ENCODE measurements around the gene NSRP1.
A peak's percentile ranks its signal among the peaks of the same experiment; 100 is the strongest.
"Not testable (repeated sequence)": the region's sequence is repeated elsewhere in the genome, so short reads cannot be mapped to it uniquely, and the experiment has no call there.

NSRP1 gene

DNA sequence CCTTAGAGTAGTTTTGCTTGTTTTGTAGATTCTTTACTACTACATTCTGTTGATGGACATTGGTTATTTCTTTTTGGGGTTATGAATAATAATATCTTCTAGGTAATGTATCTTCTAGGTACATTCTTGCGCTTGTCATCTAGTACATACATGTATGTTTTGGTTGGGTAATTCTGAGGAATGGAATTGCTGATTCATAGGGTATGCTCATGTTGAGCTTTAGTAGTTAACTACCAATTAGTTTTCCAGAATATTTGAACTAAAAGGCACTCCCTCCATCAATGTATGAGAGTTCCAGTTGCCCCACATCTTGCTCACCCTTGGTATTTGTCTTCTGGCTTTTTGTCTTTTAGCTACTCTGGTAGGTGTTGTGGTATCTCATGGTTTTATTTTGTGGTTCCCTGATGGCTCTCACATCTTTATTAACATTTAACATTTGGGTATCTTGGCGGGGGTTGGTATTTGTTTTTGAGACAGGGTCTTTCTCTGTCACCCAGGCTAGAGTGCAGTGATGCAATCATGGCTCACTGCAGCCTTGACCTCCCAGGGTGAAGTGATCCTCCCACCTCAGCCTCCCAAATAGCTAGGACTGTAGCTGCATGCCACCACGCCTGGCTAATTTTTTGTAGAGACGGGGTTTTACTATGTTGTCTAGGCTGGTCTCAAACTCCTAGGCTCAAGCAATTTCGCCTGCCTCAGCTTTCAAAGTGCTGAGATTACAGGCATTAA, 71.8 kb downstream of the NSRP1 start:
- DNase-seq: no peak

DNA sequence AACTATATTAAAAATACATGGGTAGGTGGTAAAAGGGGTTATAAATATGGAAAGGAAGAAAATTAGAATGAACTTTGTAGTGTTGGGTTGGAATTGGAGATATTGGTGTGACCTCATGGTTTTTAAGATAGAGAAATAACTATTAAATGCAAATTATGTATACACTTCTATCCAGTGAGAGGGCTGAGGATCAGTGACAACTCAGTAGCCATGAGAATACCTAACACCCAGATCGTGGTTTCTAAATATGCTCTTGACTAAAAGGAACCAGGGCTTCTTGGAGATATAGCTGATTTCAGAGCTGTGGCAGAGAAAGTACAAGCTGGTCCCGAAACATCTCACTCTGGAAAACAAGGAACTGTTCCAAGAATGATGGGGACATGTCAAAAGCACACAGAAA, 74.5 kb downstream of the NSRP1 start:
- DNase-seq: no peak

DNA sequence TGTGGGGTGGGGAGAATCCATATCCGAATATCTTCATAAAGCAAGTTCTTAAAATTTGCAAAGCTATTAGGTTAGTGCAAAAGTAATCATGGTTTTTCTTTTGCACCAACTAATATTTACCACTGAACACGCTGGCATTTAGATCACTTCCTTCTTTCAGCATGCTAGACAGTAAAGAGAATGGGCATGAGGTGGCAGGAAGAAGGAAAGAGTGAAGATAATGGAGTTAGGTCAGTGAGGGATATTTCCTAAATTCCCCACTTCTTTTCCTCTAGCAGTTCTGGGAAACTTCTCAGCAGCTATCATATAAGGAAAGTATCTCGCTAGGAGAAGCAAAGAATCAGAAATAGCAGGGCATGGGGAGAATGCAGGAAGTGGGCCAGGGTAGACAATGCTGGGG, 79.9 kb downstream of the NSRP1 start:
- DNase-seq: no peak

- no peak for DNase-seq
These were observed 80.8 kb downstream of the NSRP1 start for GRCh38 chr17:30197416-30197815.

DNA sequence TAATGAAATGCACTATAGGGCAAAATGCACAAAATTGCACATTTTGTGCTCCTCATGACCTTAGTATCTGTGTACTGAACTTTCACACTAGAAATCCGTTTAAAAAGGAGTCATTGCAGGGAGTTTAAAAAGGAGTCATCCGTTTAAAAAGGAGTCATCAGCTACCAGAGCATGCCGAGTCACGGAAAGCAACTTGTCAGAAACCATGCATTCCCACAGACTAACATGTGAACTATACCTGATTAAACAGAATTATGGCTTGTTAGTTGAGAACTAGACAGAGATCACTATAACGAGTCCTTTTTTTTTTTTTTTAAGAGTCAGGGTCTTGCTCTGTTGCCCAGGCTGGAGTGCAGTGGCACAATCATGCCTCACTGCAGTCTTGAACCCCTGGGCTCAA, 83.0 kb downstream of the NSRP1 start:
- DNase-seq: no peak

DNA sequence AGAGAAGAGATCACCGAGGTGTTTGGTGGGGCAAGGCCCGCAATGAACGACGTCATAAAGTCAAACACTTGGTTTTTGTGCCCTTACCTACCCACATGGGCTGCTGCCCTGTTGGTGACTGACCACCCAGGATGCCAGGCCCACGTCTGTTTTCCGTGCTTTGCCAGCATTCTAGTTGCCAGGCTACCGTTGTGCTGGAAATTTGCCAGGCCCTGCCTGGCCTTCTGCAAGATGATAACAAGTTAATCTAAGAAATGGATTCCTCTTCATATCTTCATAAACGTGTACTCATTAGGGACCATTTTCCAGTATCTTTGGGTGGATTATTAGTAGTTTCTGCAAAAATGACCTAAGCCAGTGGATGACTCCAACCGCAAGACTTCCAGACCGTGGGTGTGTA, 83.5 kb downstream of the NSRP1 start:
- no peak for DNase-seq

- DNase-seq: not testable (repeated sequence)
These were observed 84.0 kb downstream of the NSRP1 start for GRCh38 chr17:30200656-30201055.

DNA sequence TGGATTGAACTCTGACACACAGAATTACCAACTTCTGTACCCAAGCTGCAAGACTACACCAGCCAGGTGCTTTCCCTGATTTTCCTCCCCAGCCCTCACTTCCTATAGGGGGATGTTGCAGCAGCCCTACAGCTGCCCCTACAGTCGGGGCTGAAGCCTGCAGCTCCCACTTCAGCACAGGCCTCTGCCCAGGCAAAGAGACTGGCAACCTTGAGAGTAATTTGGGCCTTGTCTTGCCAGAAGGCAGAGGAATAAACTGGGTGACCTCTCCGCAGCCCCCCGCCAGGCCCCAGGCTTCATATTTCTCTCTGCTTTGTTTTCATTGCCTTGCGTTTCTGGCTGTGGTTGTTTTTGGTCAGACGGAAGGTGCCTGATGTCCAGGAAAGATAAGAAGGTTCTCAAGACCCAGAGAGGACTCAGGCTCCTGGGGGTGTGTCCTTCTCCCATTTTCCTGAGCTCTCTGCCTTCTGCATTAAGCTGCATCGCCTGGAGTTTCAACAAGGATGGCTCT, 86.9 kb downstream of the NSRP1 start:
- DNase-seq: peak; percentile 7

- DNase-seq: peak; percentile 30
These were observed 91.0 kb downstream of the NSRP1 start for GRCh38 chr17:30207655-30208054.

GRCh38 chr17:30208214-30208613, 91.6 kb downstream of the NSRP1 start:
- no peak for DNase-seq

DNA sequence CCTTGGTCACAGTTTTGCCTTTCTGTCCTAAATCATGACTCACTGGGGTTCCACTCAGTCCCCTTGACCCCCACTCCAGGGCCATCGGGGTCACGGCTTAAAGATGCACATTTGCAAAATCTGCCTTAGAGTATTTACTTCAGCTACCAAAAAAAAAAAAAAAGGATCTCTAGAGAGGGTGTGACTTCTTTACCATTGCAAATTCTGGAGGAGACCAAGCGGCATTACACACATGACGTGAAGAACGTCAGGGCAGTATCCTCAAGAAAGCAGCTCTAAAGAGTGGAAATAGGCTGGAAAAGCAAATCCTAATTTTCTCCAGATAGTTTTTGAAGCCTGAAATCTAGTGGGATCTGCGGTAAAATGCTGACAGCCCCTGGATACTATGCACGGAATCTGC, 93.3 kb downstream of the NSRP1 start:
- no peak for DNase-seq

DNA sequence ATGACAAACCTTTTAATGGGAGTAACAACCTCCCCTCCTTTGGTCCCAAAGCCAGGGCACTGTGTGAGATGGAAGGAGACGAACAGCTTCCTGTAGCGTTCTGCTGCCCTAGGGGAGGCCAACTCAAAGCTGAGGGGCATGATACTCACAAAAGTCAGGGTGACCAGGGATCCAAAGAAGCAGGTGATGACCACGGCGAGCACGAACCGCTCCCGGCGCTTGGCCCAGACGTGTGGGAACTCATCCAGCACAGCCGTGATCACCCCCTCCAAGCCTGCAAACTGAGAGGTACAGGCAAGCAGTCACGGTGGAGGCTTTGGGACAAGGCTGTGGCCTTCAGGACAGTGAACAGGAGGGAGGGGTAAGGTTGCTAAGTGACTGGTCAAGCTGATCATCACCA, 93.8 kb downstream of the NSRP1 start:
- DNase-seq: no peak

GRCh38 chr17:30210901-30211300, 94.3 kb downstream of the NSRP1 start:
- no peak for DNase-seq

DNA sequence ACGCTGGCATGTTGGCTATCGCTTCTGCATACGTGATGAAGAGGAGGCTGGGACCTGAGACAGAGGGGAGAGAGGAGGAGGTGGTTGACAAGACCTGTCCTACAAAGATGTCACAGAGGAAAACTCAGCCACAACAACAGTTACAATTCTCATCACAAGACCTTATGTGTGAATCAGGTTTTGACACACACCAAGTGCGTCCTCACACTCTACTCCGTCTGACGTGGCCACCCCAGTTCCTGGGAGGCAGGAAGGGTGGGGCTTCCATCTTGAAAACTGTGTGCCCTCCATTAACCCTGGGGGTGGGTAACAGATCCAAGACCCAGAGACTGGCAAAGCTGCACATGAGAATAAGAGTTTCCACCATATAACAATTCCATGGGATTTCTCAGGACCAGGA, 94.8 kb downstream of the NSRP1 start:
- DNase-seq: no peak

DNA sequence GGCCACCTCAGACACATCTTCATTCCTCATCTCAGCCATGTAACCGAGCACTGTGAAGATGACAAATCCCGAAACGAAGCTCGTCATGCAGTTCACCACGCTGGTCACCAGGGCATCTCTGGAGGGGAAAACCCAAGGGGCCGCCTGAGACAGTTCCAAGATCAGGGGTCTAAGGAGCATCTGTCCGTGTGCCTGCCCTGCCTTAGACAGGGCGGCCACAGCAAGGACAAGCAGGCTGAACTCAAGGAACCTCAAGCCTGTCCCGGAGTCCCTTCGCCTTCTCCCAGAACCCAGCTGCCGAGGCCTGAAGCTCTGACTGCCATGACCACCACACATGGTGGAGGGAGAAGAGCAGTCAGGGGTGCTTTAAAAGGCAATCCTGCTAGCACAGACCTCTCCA, 96.1 kb downstream of the NSRP1 start:
- no peak for DNase-seq

DNA sequence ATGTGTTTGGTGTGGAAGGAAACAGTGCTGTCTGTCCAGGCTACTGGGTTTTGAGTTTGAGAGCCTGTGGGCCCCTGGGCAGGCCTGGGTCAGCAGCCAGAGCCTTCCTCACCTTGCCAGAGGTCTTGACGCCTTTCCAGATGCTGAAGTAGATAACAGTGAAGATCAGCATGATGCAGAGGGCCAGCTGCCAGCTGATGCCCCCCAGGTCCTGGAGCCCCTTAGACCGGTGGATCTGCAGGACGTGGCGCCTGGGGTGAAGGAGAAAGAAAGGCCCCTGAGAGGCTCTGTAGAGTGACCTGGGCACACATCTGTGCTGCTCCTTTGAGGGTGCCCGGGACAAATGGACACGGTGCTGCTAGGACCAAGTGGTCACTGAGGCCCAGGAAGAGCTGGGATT, 100.4 kb downstream of the NSRP1 start:
- no peak for DNase-seq

DNA sequence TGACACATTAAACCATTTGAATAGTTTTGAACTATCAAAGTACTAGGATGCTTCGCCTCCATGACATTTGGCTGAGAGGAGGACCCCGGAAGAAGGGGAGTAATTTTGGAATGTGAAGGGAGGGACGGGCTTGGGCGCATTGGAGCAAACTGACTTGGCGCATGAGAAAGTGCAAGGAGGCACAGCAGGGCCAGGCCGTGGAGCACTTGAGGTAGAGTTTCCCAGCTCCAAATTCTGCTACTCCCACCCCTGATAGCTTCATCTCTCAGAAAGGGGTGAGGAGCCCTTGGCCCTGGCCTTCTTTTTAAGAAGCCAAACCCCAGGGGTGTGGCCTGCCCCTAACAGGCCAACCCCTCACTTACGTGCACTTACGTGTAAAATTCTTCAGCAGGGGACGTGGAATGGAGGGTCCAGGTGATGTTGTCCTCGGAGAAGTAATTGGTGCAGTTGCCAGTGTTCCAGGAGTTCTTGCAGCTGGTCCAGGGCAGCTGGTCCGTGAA, 101.2 kb downstream of the NSRP1 start:
- DNase-seq: no peak

DNA sequence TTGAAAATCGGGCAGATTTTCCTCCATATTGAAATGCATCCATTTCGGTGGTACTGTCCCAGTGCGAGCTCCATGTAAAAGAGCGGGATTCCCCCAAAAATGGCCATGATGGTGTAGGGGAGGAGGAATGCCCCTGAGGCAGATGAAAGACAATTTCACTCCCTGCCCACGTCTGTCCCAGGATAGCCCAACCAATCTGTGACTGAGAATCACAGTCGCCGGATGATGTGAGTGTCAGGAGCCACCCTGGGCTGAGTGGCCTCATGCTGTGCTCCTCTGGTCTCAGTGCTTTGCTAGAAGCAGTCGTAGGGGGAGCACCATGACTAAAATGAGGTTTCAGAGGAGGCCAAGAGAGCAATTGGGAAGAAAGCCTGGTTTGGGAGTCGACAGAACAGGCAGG, 102.2 kb downstream of the NSRP1 start:
- DNase-seq: no peak

- DNase-seq: no peak
These were observed 102.7 kb downstream of the NSRP1 start for GRCh38 chr17:30219315-30219714.

DNA sequence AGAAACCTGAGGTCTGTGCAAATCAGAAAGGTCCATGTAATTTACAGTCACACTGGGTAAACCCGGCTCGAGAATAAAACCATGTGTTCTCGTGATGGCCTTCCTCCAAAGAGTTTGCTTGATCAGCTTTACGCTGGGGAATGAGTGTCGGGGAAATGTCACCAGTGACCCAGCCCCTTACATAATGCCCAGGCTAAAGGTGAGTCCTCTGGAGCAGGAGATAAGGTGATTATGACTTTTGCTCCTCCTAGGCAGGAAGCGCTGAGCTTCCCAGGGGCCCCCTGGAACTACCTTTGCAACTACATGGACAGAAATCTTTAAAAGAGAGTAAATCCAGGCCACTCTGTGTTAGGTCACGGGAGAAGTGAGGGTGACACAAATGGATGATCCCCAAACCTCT, 103.2 kb downstream of the NSRP1 start:
- no peak for DNase-seq

DNA sequence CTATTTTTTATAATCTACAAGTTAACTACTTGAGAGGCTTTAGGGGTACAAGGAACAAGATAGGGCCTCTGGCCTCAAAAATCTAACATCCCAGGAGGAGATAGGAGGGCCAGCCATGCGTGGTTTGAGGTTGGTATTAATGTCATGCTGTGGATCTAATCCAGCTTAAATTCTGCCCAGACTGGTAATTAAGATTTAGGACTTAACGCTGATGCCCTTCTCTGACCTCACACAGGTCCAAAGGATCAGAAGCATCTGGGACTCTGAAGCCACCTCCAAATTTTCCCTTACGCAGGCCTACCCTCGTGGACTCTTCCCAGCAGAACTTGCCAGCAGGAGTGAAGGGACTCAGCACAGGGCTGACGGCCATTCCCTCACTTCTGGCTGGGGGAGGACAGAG, 103.8 kb downstream of the NSRP1 start:
- no peak for DNase-seq

DNA sequence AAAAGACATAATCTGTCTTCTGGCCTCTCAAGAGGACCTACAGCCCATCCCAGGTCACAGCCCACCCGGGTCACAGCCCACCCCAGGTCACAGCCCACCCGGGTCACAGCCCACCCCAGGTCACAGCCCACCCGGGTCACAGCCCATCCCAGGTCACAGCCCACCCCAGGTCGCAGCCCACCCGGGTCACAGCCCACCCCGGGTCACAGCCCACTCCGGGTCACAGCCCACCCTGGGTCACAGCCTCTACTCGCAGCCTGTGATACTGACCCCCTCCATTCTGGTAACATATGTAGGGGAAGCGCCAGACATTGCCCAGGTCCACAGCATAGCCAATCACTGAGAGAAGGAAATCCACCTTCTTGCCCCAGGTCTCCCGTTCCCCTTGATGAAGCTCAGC, 104.7 kb downstream of the NSRP1 start:
- no peak for DNase-seq

GRCh38 chr17:30222251-30222650, 105.6 kb downstream of the NSRP1 start:
- no peak for DNase-seq

- no peak for DNase-seq
These were observed 106.1 kb downstream of the NSRP1 start for GRCh38 chr17:30222721-30223175.

GRCh38 chr17:30224419-30224960, 107.9 kb downstream of the NSRP1 start:
- no peak for DNase-seq
